ENCODE measurements around the gene CD68.

CD68 gene

GRCh38 chr17:7560172-7561027 lies 19.0 kb upstream of the CD68 start:
- DNase-seq, result peak; percentile 84

DNA sequence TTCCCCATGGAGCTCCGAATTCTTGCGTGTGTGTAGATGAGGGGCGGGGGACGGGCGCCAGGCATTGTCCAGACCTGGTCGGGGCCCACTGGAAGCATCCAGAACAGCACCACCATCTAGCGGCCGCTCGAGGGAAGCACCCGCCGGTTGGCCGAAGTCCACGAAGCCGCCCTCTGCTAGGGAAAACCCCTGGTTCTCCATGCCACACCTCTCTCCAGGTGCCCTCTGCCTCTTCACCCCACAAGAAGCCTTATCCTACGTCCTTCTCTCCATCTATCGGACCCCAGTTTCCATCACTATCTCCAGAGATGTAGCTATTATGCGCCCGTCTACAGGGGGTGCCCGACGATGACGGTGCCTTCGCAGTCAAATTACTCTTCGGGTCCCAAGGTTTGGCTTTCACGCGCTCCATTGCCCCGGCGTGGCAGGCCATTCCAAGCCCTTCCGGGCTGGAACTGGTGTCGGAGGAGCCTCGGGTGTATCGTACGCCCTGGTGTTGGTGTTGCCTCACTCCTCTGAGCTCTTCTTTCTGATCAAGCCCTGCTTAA lies 18.3 kb upstream of the CD68 start:
- peak; percentile 95 for DNase-seq

DNA sequence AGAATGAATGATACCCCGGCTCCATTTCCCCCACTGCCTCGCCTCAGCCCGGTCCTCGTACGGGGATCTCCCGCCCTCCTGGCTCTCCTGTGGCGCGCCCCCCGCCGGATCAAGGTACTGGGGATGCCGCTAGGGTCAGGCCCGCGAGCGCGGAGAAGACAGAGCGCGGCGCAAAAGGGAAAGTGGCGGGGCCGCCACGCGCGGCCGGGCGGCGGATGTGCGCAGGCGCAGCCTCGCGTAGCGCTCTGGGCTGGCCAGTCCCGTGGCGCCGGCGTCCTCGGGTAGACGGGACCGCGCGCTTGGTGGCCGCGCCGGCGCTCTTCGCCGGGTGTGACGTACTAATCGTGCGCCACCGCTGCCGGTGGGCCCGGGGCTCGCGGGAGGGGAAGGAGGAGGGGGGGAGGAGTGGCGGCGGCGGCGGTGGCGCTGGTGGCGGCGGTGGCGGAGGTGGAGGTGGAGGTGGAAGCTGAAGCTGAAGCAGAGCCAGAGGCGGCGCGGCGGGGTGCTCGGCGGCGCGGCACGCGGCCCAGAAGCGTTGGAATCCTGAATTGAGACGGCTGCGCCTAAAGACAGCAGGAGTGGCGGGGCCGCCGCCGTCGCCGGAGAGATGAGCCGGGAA lies 17.7 kb upstream of the CD68 start, which contains the start of gene SENP3:
Gene SENP3 (plus strand): TSS at position 331 of the 619 bp plus-strand sequence. CDS start 1,158 bp downstream, outside the sequence.
- DNase-seq, result peak; percentile 97

DNA sequence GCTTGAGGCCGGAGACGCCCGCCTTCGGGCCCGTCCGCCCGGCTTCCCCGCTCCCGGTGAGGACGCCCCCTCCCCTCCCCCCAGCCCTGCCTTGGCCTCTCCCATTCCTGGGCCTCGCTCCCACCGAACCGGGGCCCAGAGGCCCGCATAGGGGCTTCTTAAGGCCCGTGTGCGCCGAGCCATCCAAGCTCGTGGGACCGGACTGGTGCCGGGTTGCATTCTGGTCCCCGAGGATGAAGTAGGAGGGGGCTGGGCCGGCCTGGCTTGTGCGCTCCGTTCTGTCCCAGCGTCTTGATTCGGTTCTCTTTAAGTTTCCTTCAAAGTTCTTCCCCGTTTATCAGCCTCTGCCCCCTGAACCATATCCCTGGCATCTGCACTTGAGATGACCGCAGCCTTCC lies 17.2 kb upstream of the CD68 start:
- no peak for DNase-seq

DNA sequence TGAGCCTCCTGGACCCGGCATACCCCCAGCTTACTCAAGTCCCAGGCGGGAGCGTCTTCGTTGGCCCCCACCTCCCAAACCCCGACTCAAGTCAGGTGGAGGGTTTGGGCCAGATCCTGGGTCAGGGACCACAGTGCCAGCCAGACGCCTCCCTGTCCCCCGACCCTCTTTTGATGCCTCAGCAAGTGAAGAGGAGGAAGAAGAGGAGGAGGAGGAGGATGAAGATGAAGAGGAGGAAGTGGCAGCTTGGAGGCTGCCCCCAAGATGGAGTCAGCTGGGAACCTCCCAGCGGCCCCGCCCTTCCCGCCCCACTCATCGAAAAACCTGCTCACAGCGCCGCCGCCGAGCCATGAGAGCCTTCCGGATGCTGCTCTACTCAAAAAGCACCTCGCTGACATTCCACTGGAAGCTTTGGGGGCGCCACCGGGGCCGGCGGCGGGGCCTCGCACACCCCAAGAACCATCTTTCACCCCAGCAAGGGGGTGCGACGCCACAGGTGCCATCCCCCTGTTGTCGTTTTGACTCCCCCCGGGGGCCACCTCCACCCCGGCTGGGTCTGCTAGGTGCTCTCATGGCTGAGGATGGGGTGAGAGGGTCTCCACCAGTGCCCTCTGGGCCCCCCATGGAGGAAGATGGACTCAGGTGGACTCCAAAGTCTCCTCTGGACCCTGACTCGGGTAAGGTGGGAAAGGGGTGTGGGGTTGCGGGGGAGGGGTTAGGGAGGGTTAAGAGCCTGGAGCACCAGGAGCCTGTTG lies 16.1 kb upstream of the CD68 start:
- DNase-seq, result no peak

GRCh38 chr17:7569571-7569970 lies 9.9 kb upstream of the CD68 start:
- DNase-seq, result no peak

DNA sequence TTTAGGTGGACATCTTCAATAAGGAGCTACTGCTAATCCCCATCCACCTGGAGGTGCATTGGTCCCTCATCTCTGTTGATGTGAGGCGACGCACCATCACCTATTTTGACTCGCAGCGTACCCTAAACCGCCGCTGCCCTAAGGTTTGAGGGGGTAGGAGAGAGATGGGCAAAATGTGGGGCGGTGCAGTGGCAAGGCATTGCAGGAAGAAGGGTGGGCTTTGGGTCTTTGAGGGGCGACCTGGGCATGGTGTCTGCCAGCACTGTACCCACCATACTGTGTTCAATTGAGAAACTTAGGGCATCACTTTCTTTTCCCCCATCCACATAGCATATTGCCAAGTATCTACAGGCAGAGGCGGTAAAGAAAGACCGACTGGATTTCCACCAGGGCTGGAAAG lies 9.1 kb upstream of the CD68 start:
- no peak for DNase-seq

DNA sequence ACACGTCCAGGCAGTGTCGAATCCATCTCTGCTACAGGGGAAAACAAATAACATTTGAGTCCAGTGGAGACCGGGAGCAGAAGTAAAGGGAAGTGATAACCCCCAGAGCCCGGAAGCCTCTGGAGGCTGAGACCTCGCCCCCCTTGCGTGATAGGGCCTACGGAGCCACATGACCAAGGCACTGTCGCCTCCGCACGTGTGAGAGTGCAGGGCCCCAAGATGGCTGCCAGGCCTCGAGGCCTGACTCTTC lies 7.2 kb upstream of the CD68 start:
- no peak for DNase-seq

DNA sequence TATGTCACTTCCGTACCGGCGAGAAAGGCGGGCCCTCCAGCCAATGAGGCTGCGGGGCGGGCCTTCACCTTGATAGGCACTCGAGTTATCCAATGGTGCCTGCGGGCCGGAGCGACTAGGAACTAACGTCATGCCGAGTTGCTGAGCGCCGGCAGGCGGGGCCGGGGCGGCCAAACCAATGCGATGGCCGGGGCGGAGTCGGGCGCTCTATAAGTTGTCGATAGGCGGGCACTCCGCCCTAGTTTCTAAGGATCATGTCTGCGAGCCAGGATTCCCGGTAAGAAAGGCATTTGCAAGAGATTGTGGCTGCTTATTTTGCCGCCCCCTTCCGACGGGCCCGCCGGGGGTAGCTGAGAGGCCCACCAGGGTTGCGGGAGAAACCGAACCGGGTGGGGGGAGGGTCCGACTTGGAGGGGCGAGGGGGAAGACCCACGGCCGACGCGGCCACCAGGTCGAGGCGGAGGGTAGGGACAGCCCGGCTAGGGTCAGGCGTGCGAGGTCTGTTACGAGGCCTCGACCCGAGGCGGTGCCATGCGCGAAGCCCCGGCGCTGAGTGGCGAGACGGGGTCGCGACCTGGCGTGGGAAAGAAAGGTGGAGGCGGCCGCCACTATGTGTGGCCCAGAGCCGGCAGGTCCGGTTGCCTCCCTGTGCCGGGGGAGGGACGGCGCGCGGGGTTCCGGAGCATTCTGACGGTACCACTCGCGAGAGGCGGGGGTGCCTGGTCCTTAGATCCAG lies 6.7 kb upstream of the CD68 start:
- DNase-seq, result peak; percentile 100

GRCh38 chr17:7573324-7574080 lies 5.9 kb upstream of the CD68 start:
- DNase-seq, result peak; percentile 95

DNA sequence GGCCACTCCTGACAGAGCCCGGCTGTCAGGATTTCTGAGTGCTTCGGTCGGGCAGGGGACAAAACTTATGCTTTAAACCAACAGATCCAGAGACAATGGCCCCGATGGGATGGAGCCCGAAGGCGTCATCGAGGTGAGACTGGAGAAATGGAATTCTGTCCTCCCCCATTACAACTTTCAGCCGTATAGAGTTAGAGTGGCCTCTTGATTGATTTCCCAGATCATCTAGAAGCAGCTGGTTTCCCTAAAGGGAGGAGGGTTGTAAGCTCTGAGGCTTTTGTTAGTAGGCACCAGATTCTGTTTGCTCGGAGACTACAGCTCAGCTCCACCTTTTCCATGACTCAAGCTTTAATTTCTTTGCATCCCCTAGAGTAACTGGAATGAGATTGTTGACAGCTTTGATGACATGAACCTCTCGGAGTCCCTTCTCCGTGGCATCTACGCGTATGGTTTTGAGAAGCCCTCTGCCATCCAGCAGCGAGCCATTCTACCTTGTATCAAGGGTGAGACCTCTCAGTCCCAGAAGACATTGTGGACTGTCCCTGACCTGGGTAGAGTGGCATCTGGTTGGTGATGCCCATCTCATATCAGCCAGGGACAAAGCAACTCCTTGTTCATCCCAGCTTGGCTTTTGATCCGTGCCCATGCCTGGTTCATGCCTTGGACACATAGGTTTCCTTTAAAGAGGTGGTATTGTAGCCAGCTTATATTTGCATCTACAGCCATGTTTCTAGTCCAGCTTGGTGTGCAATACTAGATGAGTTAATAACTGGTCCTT lies 5.1 kb upstream of the CD68 start:
- DNase-seq, result no peak

DNA sequence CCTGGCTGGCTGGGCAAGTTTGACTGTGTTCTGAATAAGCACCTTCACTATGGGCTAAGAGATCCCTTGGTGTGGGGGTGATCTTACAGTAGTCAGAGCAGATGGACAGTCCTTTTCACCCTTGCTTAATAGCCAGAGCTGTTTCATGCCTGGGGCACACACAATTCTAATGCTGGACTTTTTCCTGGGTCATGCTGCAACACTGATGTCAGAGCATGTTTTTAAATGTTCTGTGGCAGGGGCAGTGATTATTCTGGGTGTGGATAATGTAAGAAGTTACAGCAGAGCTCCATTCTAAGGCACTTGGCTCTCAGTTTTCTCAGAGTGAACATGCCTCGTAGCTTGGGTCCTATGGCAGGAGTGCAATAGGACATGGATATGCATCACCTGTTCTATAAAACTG lies 4.0 kb upstream of the CD68 start:
- no peak for DNase-seq

- DNase-seq, result no peak
These were observed 3.5 kb upstream of the CD68 start for GRCh38 chr17:7575959-7576358.

- DNase-seq, result no peak
These were observed 3.0 kb upstream of the CD68 start for GRCh38 chr17:7576432-7576937.

DNA sequence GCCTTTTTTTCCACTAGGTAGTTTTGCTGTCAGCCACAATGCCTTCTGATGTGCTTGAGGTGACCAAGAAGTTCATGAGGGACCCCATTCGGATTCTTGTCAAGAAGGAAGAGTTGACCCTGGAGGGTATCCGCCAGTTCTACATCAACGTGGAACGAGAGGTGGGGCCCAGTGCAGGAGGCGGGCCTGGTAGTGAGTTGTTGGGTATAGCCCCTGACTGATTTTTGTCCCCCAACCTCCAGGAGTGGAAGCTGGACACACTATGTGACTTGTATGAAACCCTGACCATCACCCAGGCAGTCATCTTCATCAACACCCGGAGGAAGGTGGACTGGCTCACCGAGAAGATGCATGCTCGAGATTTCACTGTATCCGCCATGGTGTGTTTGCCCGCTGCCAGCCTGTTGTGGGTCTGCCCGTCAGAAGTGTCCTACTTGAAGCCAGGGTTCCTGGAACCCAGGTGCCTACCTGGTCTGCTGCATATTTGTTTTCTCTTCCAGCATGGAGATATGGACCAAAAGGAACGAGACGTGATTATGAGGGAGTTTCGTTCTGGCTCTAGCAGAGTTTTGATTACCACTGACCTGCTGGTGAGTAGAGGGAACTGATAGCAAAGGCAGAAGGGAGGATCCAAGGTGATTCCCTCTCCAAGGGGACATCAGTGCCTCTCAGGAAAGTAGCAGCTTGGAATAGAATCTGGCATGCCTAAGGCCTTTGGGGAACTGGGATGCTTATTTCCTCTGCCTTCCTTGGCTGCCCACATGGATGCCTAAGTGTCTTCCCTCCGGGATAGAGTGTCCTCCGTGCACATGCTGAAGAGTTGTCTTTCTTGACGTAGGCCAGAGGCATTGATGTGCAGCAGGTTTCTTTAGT lies 1.9 kb upstream of the CD68 start:
- DNase-seq, result no peak

GRCh38 chr17:7579834-7580603 lies 581 bp downstream of the CD68 start:
- DNase-seq, result peak; percentile 71

- no peak for DNase-seq
These were observed 1.5 kb downstream of the CD68 start for GRCh38 chr17:7580604-7581575.
